HepG2 (cell line): ENCODE data around the gene PBX1.

Experiments used
- CBX5 ChIP-seq: sonication (generic); formaldehyde crosslinking; IDR thresholded peaks from 2 replicates; pipeline ENCODE4 v1.4.0; 2020; ENCODE audit warnings: missing genetic modification reagents, borderline replicate concordance
- CREB1 ChIP-seq, 2 experiments: fragments of 450-650 bp in 1 of 2; IDR thresholded peaks; 2 replicates each; pipeline ENCODE4 v1.6.1; 2016 to 2017; ENCODE audit warnings: control low read depth in 1 of 2, mild to moderate bottlenecking in 1 of 2, missing compliant biosample characterization in 1 of 2, missing genetic modification characterization in 1 of 2
- EP300 ChIP-seq, 3 experiments: sonication (generic) in 1 of 3; formaldehyde crosslinking in 1 of 3; IDR thresholded peaks; 2 replicates each; pipeline versions ENCODE4 v1.5.1 to v1.6.1; 2011 to 2020; ENCODE audit warnings: low read depth in 2 of 3, low read length in 2 of 3, borderline replicate concordance in 1 of 3, improper control_type of control experiment in 1 of 3, mild to moderate bottlenecking in 1 of 3, missing genetic modification reagents in 1 of 3, moderate library complexity in 1 of 3
- HNRNPUL1 ChIP-seq: fragments of 200-400 bp; formaldehyde crosslinking; IDR thresholded peaks from 2 replicates; pipeline ENCODE4 v1.6.1; 2017; ENCODE audit warnings: low read depth, mild to moderate bottlenecking, low read length, moderate library complexity
- JUND ChIP-seq: sonication (generic); formaldehyde crosslinking; IDR thresholded peaks from 2 replicates; pipeline ENCODE4 v1.8.0; 2022; ENCODE audit warnings: mild to moderate bottlenecking, missing genetic modification reagents
- PHF8 ChIP-seq: sonication (generic); formaldehyde crosslinking; IDR thresholded peaks from 2 replicates; pipeline ENCODE4 v1.5.0; 2020; ENCODE audit warnings: missing genetic modification reagents
- POLR2AphosphoS5 ChIP-seq: IDR thresholded peaks from 2 replicates; pipeline ENCODE4 v1.6.1; 2012; ENCODE audit warnings: low read depth, low read length
- SIN3A ChIP-seq: IDR thresholded peaks from 2 replicates; pipeline ENCODE4 v1.6.1; 2011; ENCODE audit warnings: low read depth, mild to moderate bottlenecking, control low read depth, low read length, borderline replicate concordance
- SRSF4 ChIP-seq: fragments of 200-400 bp; formaldehyde crosslinking; IDR thresholded peaks from one replicate; pipeline ENCODE4 v1.6.1; 2018; ENCODE audit warnings: mild to moderate bottlenecking, low read depth, low read length, moderate library complexity; ENCODE audit not compliant: poor library complexity, severe bottlenecking
- STAG1 ChIP-seq: sonication (generic); formaldehyde crosslinking; IDR thresholded peaks from 2 replicates; pipeline ENCODE4 v1.4.0; 2020; ENCODE audit warnings: missing genetic modification reagents
- ZBTB49 ChIP-seq: sonication (generic); formaldehyde crosslinking; IDR thresholded peaks from 2 replicates; pipeline ENCODE4 v1.4.0; 2020; ENCODE audit warnings: missing genetic modification reagents, borderline replicate concordance
- ZNF83 ChIP-seq: sonication (generic); formaldehyde crosslinking; IDR thresholded peaks from 2 replicates; pipeline ENCODE4 v1.4.0; 2020; ENCODE audit warnings: missing genetic modification reagents, mild to moderate bottlenecking, borderline replicate concordance
- TF ChIP-seq, protein P1 (sequence below): sonication (generic); formaldehyde crosslinking; IDR thresholded peaks from 2 replicates; pipeline ENCODE4 v1.5.0; 2020; ENCODE audit warnings: mild to moderate bottlenecking, missing genetic modification reagents, moderate library complexity

DNA sequence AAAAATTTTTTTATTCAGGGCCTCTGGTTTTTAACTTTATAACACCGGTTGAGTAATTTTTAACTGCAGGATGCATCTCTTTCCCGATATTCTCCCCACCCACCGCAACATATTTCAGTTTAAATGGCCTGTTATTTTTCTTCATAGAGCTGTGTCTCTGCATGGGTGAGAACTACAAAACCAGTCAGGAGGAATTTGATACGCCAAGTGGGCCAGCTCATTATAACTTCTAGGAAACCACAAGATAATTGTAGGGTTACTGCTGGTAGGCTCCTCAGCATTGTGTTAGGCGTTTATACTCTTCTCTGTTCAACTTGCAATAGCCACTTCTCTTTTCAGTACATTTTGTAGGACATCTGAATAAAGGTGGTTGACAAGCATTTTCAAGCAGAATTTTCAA lies 169.7 kb downstream of the PBX1 start:
- TF ChIP-seq HNRNPUL1 (no peak), ZBTB49 (CRISPR knock-in tag) (no peak), STAG1 (CRISPR knock-in tag) (no peak), ZNF83 (CRISPR knock-in tag) (no peak), JUND (CRISPR knock-in tag) (no peak), CREB1 (IDR thresholded peaks at IDR 0.05) (no peak), CREB1 (CRISPR knock-in tag; IDR thresholded peaks at IDR 0.05) (no peak), SIN3A (no peak), POLR2AphosphoS5 (no peak), PHF8 (CRISPR knock-in tag) (no peak), CBX5 (CRISPR knock-in tag) (no peak), SRSF4 (no peak), EP300 (IDR thresholded peaks at IDR 0.05; ENCODE audit: low read depth in 2 of 2, low read length in 2 of 2) (no peak), EP300 (CRISPR knock-in tag; IDR thresholded peaks at IDR 0.05; ENCODE audit: borderline replicate concordance) (no peak)
- TF ChIP-seq, protein P1, sequence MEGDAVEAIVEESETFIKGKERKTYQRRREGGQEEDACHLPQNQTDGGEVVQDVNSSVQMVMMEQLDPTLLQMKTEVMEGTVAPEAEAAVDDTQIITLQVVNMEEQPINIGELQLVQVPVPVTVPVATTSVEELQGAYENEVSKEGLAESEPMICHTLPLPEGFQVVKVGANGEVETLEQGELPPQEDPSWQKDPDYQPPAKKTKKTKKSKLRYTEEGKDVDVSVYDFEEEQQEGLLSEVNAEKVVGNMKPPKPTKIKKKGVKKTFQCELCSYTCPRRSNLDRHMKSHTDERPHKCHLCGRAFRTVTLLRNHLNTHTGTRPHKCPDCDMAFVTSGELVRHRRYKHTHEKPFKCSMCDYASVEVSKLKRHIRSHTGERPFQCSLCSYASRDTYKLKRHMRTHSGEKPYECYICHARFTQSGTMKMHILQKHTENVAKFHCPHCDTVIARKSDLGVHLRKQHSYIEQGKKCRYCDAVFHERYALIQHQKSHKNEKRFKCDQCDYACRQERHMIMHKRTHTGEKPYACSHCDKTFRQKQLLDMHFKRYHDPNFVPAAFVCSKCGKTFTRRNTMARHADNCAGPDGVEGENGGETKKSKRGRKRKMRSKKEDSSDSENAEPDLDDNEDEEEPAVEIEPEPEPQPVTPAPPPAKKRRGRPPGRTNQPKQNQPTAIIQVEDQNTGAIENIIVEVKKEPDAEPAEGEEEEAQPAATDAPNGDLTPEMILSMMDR (CRISPR knock-in tag), result no peak
